ENCODE measurements around the gene GPD2. TPM values are rescaled to one million over a fixed set of nuclear protein-coding genes. Genes with fewer than 3 reads are reported as not detected.

The GPD2 gene
- total and polyA plus RNA-seq, 2 of the 13 experiments (the other 11 are each of a cell fraction or from before 2014, with no cell fraction given): not detected

DNA sequence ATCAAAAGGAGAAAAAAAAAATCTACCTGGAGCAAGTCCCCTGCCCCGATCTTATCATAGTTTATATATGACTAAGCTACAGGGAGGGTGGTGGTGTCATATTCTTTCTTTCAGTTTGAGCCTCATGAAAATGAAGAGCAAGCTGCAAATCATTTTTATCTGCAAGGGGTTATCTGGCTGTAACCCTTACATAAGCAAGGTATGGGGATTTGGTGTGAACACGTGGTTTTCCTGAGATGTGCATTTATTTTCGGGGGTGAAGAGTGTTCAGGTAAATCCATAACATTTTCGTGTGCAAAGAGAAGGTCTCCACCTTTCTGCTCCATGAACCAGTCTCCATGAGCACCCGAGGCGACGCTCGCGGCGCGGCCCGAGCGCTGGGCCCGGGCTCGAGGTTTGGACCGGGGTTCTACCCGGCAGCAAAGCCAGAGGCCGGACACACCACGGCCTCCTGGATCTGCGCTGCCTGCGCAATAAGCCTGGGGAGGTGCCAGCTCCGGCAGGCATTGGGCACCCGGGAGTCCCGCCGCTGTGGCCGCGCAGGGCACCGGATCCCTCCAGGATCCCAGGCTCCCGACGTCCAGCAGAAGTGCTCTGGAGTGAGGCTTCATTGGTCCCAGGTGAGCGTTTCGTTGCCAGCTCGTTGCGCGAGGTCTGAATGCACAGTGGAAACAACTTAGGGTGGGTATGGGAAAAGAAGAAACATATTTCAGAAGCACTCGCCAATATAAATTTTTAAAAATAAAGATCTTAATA is 36.1 kb upstream of the GPD2 start (continued):
- TF ChIP-seq, protein P1, sequence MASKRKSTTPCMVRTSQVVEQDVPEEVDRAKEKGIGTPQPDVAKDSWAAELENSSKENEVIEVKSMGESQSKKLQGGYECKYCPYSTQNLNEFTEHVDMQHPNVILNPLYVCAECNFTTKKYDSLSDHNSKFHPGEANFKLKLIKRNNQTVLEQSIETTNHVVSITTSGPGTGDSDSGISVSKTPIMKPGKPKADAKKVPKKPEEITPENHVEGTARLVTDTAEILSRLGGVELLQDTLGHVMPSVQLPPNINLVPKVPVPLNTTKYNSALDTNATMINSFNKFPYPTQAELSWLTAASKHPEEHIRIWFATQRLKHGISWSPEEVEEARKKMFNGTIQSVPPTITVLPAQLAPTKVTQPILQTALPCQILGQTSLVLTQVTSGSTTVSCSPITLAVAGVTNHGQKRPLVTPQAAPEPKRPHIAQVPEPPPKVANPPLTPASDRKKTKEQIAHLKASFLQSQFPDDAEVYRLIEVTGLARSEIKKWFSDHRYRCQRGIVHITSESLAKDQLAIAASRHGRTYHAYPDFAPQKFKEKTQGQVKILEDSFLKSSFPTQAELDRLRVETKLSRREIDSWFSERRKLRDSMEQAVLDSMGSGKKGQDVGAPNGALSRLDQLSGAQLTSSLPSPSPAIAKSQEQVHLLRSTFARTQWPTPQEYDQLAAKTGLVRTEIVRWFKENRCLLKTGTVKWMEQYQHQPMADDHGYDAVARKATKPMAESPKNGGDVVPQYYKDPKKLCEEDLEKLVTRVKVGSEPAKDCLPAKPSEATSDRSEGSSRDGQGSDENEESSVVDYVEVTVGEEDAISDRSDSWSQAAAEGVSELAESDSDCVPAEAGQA (IDR thresholded peaks at IDR 0.05; ENCODE audit: low read depth): no peak
- TF ChIP-seq, protein P1 (CRISPR knock-in tag; IDR thresholded peaks at IDR 0.05; ENCODE audit: borderline replicate concordance): peak; percentile 65; the same call in 1 of the 2 replicates
- TF ChIP-seq SPEN (CRISPR knock-in tag; IDR thresholded peaks at IDR 0.05; ENCODE audit: low read depth) (no peak), MXI1 (IDR thresholded peaks at IDR 0.05; ENCODE audit: borderline replicate concordance, low read depth, low read length) (no peak), SMARCC2 (IDR thresholded peaks at IDR 0.05) (no peak), CBFB (CRISPR knock-in tag; IDR thresholded peaks at IDR 0.05) (peak; percentile 20)
- TF ChIP-seq, protein P2, sequence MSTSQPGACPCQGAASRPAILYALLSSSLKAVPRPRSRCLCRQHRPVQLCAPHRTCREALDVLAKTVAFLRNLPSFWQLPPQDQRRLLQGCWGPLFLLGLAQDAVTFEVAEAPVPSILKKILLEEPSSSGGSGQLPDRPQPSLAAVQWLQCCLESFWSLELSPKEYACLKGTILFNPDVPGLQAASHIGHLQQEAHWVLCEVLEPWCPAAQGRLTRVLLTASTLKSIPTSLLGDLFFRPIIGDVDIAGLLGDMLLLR (CRISPR knock-in tag; IDR thresholded peaks at IDR 0.05): peak; percentile 68; the same call in 1 of the 2 replicates
- TF ChIP-seq, protein P3, sequence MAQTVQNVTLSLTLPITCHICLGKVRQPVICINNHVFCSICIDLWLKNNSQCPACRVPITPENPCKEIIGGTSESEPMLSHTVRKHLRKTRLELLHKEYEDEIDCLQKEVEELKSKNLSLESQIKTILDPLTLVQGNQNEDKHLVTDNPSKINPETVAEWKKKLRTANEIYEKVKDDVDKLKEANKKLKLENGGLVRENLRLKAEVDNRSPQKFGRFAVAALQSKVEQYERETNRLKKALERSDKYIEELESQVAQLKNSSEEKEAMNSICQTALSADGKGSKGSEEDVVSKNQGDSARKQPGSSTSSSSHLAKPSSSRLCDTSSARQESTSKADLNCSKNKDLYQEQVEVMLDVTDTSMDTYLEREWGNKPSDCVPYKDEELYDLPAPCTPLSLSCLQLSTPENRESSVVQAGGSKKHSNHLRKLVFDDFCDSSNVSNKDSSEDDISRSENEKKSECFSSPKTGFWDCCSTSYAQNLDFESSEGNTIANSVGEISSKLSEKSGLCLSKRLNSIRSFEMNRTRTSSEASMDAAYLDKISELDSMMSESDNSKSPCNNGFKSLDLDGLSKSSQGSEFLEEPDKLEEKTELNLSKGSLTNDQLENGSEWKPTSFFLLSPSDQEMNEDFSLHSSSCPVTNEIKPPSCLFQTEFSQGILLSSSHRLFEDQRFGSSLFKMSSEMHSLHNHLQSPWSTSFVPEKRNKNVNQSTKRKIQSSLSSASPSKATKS (CRISPR knock-in tag; IDR thresholded peaks at IDR 0.05): no peak; the same call in 1 of the 2 replicates
- TF ChIP-seq, protein P4, sequence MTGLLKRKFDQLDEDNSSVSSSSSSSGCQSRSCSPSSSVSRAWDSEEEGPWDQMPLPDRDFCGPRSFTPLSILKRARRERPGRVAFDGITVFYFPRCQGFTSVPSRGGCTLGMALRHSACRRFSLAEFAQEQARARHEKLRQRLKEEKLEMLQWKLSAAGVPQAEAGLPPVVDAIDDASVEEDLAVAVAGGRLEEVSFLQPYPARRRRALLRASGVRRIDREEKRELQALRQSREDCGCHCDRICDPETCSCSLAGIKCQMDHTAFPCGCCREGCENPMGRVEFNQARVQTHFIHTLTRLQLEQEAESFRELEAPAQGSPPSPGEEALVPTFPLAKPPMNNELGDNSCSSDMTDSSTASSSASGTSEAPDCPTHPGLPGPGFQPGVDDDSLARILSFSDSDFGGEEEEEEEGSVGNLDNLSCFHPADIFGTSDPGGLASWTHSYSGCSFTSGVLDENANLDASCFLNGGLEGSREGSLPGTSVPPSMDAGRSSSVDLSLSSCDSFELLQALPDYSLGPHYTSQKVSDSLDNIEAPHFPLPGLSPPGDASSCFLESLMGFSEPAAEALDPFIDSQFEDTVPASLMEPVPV (CRISPR knock-in tag; IDR thresholded peaks at IDR 0.05): peak; percentile 78; the same call in 1 of the 2 replicates
